BJ (cell line): ENCODE results near the gene PASD1. TPM values are rescaled to one million over a fixed set of nuclear protein-coding genes. Genes with fewer than 3 reads are reported as not detected.
"Not testable (repeated sequence)": the region's sequence is repeated elsewhere in the genome, so short reads cannot be mapped to it uniquely, and the experiment has no call there.

Source experiments
- CTCF ChIA-PET: fragments of 350-600 bp; formaldehyde crosslinking; extraction: SDS; loops from one replicate; lab custom pipeline; 2021; ENCODE audit warnings: antibody characterized with exemption, inconsistent platforms; lab: Yijun Ruan, JAX
- POLR2A ChIA-PET: fragments of 300-600 bp; sonication (Branson Sonifier 250); formaldehyde crosslinking; extraction: SDS; loops from one replicate; lab custom pipeline; 2021; ENCODE audit warnings: antibody characterized with exemption; lab: Charles Lee
- DNase-seq: peaks from one replicate; pipeline ENCODE4 v3.0.0-alpha.2; 2011; ENCODE audit warnings: low read depth
- H3K27me3 ChIP-seq: 2 replicates; pipeline ENCODE4 v1.6.0; 2011; ENCODE audit warnings: low read length; ENCODE audit not compliant: control insufficient read depth, insufficient read depth
- H3K36me3 ChIP-seq: 2 replicates; pipeline ENCODE4 v1.5.1; 2011; ENCODE audit warnings: low read length; ENCODE audit not compliant: control insufficient read depth, insufficient read depth
- H3K4me3 ChIP-seq: 2 replicates; pipeline ENCODE4 v1.5.1; 2011; ENCODE audit warnings: low read depth, mild to moderate bottlenecking, control low read depth, low read length
- CTCF ChIP-seq: IDR thresholded peaks from 2 replicates; pipeline ENCODE4 v1.5.1; 2011; ENCODE audit warnings: low read depth, mild to moderate bottlenecking, control low read depth, inconsistent platforms, low read length, moderate library complexity; ENCODE audit not compliant: insufficient read depth
- polyA plus RNA-seq: library from polyadenylated mRNA; depleted of rRNA; stranded (reverse); fragments of >200 nt; gene quantifications from 2 replicates; pipeline ENCODE4 v1.2.3, GENCODE V29; 2011

The PASD1 gene
- polyA plus RNA-seq, 1 experiment, result not detected

DNA sequence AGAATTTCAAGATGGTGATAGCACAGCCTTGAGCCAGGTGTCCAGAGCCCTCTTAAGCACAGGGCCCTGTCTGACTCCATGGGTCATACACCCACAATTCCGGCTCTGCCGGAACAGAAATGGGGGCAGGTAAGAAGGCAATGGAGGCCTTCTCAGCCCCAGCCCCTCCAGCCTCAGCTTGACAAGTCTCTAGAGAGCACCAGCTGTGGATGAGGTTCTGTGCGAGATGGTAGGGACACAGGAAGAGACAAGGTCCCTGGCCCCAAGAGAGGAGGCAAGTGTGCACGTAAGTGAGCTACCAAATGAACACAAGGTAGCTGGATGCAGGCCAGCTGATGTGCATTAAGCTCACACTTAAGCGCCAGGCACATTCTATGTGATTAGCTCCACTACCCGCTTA, 129.3 kb downstream of the PASD1 start:
- ChIA-PET POLR2A (no interaction called here), CTCF (no interaction called here)
- no peaks in the 10 kb centered on the region for H3K36me3 ChIP-seq
- no peak for DNase-seq
- H3K4me3 ChIP-seq, result no peak overlapping the region
- no peaks in the 10 kb centered on the region for H3K27me3 ChIP-seq
- TF ChIP-seq CTCF, result no peak

DNA sequence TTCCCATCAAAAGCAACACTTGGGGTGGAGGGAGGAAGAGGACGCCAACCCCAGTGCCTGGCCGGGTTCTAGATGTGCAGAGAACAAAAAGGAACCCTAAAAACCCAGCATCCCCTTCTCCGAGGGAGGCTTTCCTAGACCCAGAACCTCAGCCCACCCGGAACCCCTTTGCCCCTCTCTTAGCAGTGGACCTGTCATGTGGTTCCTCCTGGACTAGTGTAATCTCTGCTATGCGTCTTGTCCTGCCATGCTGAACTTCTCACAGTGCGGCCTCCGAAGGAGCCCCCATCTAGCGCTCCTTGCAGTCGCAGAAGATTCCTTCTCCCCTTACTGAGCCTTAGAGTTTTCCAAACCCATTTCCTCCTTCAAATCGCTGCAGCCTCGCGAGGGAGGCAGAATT, 130.6 kb downstream of the PASD1 start:
- POLR2A ChIA-PET, result no interaction called here
- CTCF ChIA-PET, result no interaction called here
- no peak for TF ChIP-seq CTCF
- H3K36me3 ChIP-seq, result no peaks in the 10 kb centered on the region
- no peaks in the 10 kb centered on the region for H3K27me3 ChIP-seq
- no peak overlapping the region for H3K4me3 ChIP-seq
- no peak for DNase-seq

- Histone ChIP-seq H3K4me3 (no peak within 1 kb of the TSS), H3K36me3 (no peaks in the 10 kb centered on the region), H3K27me3 (no peaks in the 10 kb centered on the region)
- TF ChIP-seq CTCF, result no peak
- DNase-seq, result no peak
- ChIA-PET CTCF (no interaction called here), POLR2A (no interaction called here)
Observed at GRCh38 chrX:151694661-151695582, 131.4 kb downstream of the PASD1 start, which contains the start of gene PRRG3. TSS of gene PRRG3 (plus strand) at chrX:151695458. CDS start at chrX:151698815, 3,357 bp downstream.

GRCh38 chrX:151695583-151696340, 132.3 kb downstream of the PASD1 start:
- Histone ChIP-seq H3K27me3 (no peaks in the 10 kb centered on the region), H3K4me3 (no peak overlapping the region), H3K36me3 (no peaks in the 10 kb centered on the region)
- ChIA-PET POLR2A (no interaction called here), CTCF (no interaction called here)
- no peak for DNase-seq
- no peak for TF ChIP-seq CTCF

- CTCF ChIA-PET, result interaction anchor here (0.6 kb wide), 1 partner anchor 932 kb away, joined by 3 read pairs; no protein-coding TSS in a partner anchor
- H3K27me3 ChIP-seq, H3K36me3 ChIP-seq, POLR2A ChIA-PET, DNase-seq, H3K4me3 ChIP-seq: not testable (repeated sequence)
Observed at GRCh38 chrX:151697082-151697481, 133.6 kb downstream of the PASD1 start.
